Cardiac fibroblast (primary cell): ENCODE data around the gene MYCBPAP.

Experiments used
- DNase-seq, 2 donors: peaks; one replicate each; pipeline versions ENCODE4 v3.0.0 to v3.0.0-alpha.2; 2010; ENCODE audit warnings: low read depth in 2 of 2
- H3K4me3 ChIP-seq, 2 donors: replicated peaks in 1 of 2; 1 replicate in 1 of 2; 2 replicates in 1 of 2; pipeline ENCODE4 v1.5.1; 2011; ENCODE audit warnings: low read depth in 2 of 2, low read length in 2 of 2, mild to moderate bottlenecking in 2 of 2, moderate library complexity in 1 of 2
- CTCF ChIP-seq: IDR thresholded peaks from one replicate; pipeline ENCODE4 v1.5.1; 2011; ENCODE audit warnings: low read depth, mild to moderate bottlenecking, low read length, inconsistent platforms

MYCBPAP gene

DNA sequence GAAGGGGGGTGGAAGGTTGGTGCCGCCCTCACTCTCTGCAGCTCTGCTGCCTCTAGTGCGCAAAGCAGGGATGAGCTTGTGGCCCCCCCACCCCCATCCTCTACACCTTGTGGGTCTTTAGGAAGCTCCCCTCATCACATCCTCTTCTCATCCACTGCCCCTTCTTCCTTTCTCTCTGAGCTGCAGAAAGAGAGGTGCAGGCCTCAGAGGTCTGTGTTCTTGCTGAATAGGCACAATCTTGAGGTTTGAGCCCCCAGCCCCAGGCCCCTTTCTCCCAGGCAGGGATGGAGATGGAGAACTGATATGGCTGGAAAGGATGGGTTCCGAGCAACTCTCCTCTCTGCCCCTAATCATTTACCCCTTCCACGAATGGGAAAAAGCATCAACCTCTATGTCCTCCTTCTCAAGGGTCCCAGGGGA lies 54.9 kb downstream of the MYCBPAP start:
- DNase-seq = no peak
- H3K4me3 ChIP-seq = no peak overlapping the region
- no peak for TF ChIP-seq CTCF

DNA sequence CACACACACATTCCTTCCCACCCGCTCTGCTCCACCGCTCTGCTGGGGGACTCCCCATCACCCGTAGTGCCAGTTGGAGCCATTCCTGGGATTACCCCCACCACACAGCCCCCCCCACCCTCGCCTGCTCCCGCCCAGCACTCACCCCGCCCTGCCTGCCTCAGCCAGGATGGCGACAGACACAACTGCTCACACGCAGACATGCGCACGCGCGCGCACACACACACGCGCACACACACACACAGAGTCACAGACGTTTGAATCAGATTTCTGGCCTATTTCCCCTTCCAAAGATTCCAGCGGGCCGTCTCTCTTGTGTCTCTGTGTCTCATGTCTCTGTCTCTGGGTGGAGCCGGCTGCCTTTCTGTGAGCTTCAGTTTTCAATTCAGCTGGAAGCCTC lies 56.7 kb downstream of the MYCBPAP start:
- DNase-seq = peak; percentile 75 to 86
- TF ChIP-seq CTCF = no peak
- H3K4me3 ChIP-seq = no peak overlapping the region

- no peak overlapping the region for H3K4me3 ChIP-seq
- DNase-seq = peak; percentile 38 to 48
- no peak for TF ChIP-seq CTCF
These were observed 57.4 kb downstream of the MYCBPAP start for GRCh38 chr17:50565402-50566350.

DNA sequence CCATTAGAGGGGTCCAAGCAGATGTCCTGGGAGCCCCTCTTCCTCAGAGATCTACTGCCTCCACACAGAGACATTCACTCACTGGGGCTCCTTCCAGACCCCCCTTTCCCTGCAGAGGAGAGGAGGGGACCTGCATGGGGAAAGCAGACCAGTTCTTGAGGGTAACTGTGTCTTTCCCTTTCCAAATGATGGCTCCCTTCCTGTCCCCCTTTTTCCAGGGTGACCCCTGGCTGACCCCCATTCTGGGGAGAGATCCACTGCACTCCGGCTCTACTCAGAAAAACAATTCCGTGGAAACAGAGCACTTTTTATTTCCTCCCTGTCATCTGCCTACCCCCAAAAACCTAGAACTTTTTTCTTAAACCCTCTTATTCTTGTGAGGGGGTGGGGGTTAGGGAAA lies 58.6 kb downstream of the MYCBPAP start:
- H3K4me3 ChIP-seq = no peak overlapping the region
- DNase-seq = no peak
- TF ChIP-seq CTCF = no peak

DNA sequence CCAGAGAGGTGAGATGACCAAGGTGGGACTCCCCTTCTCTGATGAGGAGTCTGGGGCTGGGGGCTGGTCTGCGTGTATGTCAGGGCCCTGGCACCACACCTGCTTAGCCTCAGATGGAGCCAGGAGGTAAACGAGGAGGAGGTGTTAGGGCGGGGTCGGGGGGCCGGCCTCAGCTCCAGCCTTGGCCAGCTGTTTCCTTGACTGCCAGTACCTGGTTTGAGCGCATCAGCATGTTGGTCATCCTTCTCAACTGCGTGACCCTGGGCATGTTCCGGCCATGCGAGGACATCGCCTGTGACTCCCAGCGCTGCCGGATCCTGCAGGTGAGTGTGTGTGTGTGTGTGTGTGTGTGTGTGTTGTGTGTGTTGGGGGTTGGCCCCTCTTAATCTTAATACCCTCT lies 60.4 kb downstream of the MYCBPAP start:
- no peak overlapping the region for H3K4me3 ChIP-seq
- TF ChIP-seq CTCF = no peak
- DNase-seq = no peak

DNA sequence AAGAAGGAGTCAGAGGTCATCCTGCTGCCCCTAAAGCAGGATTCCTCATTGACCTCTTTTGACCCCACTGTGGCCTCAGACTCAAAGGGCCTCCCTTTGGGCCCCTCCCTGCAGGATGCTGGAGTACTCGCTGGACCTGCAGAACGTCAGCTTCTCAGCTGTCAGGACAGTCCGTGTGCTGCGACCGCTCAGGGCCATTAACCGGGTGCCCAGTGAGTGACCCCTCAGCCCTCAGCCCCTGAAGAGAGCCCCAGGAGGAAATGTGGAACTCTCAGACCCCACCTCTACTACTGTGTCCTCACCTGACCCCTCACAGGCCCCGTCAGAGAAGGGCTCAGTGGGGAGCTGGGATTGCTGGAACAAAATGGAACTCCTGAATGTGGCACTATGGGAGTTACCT lies 61.4 kb downstream of the MYCBPAP start:
- H3K4me3 ChIP-seq = no peak overlapping the region
- no peak for DNase-seq
- no peak for TF ChIP-seq CTCF
